ENCODE results near the gene SNAI3. TPM values are rescaled to one million over a fixed set of nuclear protein-coding genes. Genes with fewer than 3 reads are reported as not detected.

The SNAI3 gene
- total RNA-seq, 4 donors from 2014 or later: 0.39 to 1.7 (median 1.1) TPM; not detected in 1

DNA sequence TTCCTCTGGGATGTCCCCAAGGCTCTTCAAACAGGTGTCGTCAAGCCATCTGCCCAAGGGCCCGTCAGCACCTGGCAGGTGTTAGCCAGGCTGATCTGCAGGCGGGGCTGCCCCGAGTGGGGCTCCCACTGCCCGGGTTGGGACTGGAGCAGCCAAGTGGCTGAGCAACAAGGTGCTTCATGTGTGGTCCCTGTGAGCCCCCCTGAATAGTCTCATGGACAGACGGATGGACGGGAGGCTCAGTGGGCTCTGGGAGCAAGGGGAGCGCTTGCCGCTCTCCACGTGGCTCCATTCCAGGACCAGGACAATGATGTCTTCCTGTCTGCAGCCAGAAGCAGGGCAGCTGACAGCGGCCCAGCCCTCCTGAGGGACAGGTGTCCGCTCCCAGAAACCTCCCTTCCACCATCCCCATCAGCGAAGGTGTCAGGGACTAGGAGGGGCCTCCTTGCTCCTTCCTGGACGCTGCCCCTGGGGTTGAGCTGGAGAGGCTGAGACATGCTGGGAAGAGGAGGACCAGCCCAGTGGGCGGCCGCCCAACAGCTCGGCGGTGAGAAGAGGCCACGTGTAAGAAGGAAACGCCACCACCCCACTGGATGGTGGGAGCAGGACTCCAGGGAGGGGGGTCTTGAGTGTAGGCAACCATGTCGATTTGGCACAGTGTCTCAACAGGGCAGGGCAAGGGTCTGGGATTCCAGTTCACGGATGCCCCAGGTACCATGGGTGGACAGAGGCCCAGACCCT is 9.6 kb downstream of the SNAI3 start:
- Histone ChIP-seq H3K36me3 (peaks cover 0 to 18% of the 10 kb centered on the region in 2 donors), H3K27ac (no peak overlapping the region), H3K4me3 (no peak overlapping the region), H3K9me3 (no peaks in the 10 kb centered on the region), H3K4me1 (peaks cover 0 to 6% (median 0%) of the 10 kb centered on the region in 3 donors), H3K27me3 (peaks cover 40% of the 10 kb centered on the region)
- 100% methylated on average over 3 of the region's 22 CpGs; no CpG with 5 or more reads in 1 of the 2 donors for whole genome bisulfite sequencing, 2 donors (ENCODE audit: low coverage in 1 of 2)
- TF ChIP-seq EP300 (IDR thresholded peaks at IDR 0.05): no peak
- TF ChIP-seq, protein P1, sequence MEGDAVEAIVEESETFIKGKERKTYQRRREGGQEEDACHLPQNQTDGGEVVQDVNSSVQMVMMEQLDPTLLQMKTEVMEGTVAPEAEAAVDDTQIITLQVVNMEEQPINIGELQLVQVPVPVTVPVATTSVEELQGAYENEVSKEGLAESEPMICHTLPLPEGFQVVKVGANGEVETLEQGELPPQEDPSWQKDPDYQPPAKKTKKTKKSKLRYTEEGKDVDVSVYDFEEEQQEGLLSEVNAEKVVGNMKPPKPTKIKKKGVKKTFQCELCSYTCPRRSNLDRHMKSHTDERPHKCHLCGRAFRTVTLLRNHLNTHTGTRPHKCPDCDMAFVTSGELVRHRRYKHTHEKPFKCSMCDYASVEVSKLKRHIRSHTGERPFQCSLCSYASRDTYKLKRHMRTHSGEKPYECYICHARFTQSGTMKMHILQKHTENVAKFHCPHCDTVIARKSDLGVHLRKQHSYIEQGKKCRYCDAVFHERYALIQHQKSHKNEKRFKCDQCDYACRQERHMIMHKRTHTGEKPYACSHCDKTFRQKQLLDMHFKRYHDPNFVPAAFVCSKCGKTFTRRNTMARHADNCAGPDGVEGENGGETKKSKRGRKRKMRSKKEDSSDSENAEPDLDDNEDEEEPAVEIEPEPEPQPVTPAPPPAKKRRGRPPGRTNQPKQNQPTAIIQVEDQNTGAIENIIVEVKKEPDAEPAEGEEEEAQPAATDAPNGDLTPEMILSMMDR (IDR thresholded peaks at IDR 0.05): no peak
- TF ChIP-seq POLR2A (IDR thresholded peaks at IDR 0.05): no peak
- TF ChIP-seq POLR2AphosphoS5 (IDR thresholded peaks at IDR 0.05): no peak
- no peak for ATAC-seq

DNA sequence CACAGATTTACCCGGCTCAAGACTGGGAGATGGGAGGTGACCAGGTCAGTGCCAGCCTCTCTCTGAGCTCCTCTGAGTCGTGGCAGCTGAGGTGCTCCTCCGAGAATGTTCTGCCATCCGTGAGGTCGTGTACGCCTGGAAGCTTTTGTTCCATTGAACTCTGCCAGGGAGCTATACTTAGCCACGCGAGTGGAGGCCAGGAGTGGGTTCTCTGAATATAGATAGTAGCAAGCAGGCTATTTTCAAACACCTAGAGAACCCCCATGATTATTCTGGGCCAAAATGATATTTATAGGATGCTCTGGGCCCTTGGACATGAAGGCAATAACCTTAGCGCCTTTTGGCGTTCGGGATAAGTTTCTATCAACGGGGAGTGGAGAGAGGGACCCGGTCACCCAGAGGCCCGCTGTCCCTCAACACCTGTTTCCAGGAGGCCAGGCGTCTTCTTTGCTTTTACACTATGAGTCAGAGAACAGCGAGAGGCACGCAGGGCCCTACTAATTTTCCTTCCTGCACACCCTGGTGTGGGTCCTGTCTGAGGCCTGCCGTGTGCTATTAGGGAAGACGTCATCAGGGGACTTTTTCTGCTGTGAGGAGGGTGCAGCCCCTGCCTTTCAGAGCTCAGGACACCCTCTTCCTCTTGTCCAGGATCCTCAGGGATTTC is 12.5 kb downstream of the SNAI3 start:
- no peak for ATAC-seq
- H3K36me3 ChIP-seq: peaks cover 0 to 18% of the 10 kb centered on the region in 2 donors

DNA sequence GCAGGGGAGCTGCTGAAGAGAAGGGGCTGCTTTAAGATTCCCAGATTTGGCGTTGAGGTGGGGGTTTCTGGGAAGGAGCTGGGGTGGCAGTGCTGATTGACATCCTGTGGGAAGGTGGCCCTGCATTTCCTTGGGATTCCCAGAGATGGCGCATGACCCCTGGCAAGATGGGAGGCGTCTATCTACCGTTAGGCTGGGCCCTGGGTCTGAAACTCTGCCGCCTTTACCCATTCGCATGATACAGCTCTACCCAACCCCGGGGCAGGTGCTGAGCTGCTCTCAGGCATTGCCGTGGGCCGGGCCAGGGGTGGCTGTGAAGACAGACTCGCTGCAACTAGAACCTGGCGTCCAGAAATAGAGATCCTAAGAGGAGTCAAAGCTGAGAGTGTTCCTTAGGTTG is 13.5 kb downstream of the SNAI3 start:
- no peaks in the 10 kb centered on the region for H3K4me1 ChIP-seq
- no peak overlapping the region for H3K27ac ChIP-seq
- H3K9me3 ChIP-seq: no peaks in the 10 kb centered on the region
- no peak overlapping the region for H3K4me3 ChIP-seq
- ATAC-seq: no peak
- peaks cover under 1% of the 10 kb centered on the region for H3K27me3 ChIP-seq
- 66 to 92% methylated on average over 2 to 10 of the region's 11 CpGs for WGBS, 2 donors (ENCODE audit: low coverage in 1 of 2)
- no peak for TF ChIP-seq POLR2A (IDR thresholded peaks at IDR 0.05)
- no peak for TF ChIP-seq POLR2AphosphoS5 (IDR thresholded peaks at IDR 0.05)
- no peak for TF ChIP-seq EP300 (IDR thresholded peaks at IDR 0.05)
- TF ChIP-seq, protein P1 (IDR thresholded peaks at IDR 0.05): no peak
- H3K36me3 ChIP-seq: peaks cover 0 to 22% of the 10 kb centered on the region in 2 donors

More for the DNA sequence above, 12.5 kb downstream of the SNAI3 start:
- H3K4me1 ChIP-seq: no peaks in the 10 kb centered on the region
- peaks cover 11% of the 10 kb centered on the region for H3K27me3 ChIP-seq
- no peaks in the 10 kb centered on the region for H3K9me3 ChIP-seq
- WGBS, 2 donors (ENCODE audit: low coverage in 1 of 2): 87% methylated on average over 4 to 5 of the region's 19 CpGs
- no peak overlapping the region for H3K4me3 ChIP-seq
- H3K27ac ChIP-seq: no peak overlapping the region
- TF ChIP-seq POLR2A (IDR thresholded peaks at IDR 0.05) (no peak), EP300 (IDR thresholded peaks at IDR 0.05) (no peak), POLR2AphosphoS5 (IDR thresholded peaks at IDR 0.05) (no peak)
- TF ChIP-seq, protein P1 (IDR thresholded peaks at IDR 0.05): no peak

DNA sequence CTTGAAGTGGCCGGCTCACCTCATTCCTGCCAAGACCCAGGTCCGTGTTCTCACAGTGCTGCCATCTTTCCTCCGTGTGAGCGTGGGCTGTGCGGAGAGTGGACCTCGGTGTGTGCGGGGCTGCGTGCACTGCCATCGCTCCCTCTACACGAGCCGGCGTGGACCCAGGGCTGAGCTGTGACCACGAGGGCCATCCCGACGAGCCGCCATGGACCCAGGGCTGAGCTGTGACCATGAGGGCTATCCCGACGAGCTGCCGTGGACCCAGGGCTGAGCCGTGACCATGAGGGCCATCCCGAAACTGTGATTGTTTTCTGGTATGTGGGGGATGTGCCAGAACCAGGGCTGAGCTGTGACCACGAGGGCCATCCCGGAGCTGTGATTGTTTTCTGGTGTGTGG is 14.5 kb downstream of the SNAI3 start:
- Histone ChIP-seq H3K4me1 (no peaks in the 10 kb centered on the region), H3K9me3 (no peaks in the 10 kb centered on the region), H3K27ac (no peak overlapping the region), H3K4me3 (no peak overlapping the region), H3K27me3 (no peaks in the 10 kb centered on the region), H3K36me3 (peaks cover 0 to 22% of the 10 kb centered on the region in 2 donors)
- no peak for ATAC-seq
- 100% methylated on average over 2 of the region's 23 CpGs; no CpG with 5 or more reads in 1 of the 2 donors for WGBS, 2 donors (ENCODE audit: low coverage in 1 of 2)
- TF ChIP-seq, protein P1 (IDR thresholded peaks at IDR 0.05): no peak
- no peak for TF ChIP-seq EP300 (IDR thresholded peaks at IDR 0.05)
- no peak for TF ChIP-seq POLR2AphosphoS5 (IDR thresholded peaks at IDR 0.05)
- no peak for TF ChIP-seq POLR2A (IDR thresholded peaks at IDR 0.05)

Measured in gastroesophageal sphincter (tissue), 4 donors.